GM12864 (cell line): ENCODE results near the gene PIMREG.

Experiments used
- DNase-seq: peaks from one replicate; pipeline ENCODE4 v3.0.0-alpha.2; 2011; ENCODE audit warnings: low read depth
- H3K4me3 ChIP-seq: 2 replicates; pipeline ENCODE4 v1.5.1; 2011; ENCODE audit warnings: mild to moderate bottlenecking, low read depth, low read length, control low read depth
- CTCF ChIP-seq: IDR thresholded peaks from 2 replicates; pipeline ENCODE4 v1.5.1; 2011; ENCODE audit warnings: low read depth, mild to moderate bottlenecking, moderate library complexity, low read length, control low read depth, inconsistent platforms; ENCODE audit errors: missing control alignments

Gene PIMREG

GRCh38 chr17:6467567-6467966 is 23.3 kb downstream of the PIMREG start:
- no peak for TF ChIP-seq CTCF
- no peak for DNase-seq
- H3K4me3 ChIP-seq: no peak overlapping the region

GRCh38 chr17:6468051-6468790 is 24.0 kb downstream of the PIMREG start:
- no peak for DNase-seq
- H3K4me3 ChIP-seq: no peak overlapping the region
- no peak for TF ChIP-seq CTCF

GRCh38 chr17:6470146-6470718 is 26.0 kb downstream of the PIMREG start:
- no peak for TF ChIP-seq CTCF
- no peak for DNase-seq
- no peak overlapping the region for H3K4me3 ChIP-seq

GRCh38 chr17:6470751-6471521 is 26.7 kb downstream of the PIMREG start:
- no peak for DNase-seq
- H3K4me3 ChIP-seq: no peak overlapping the region
- no peak for TF ChIP-seq CTCF

GRCh38 chr17:6471531-6472465 is 27.5 kb downstream of the PIMREG start:
- TF ChIP-seq CTCF: no peak
- no peak for DNase-seq
- no peak overlapping the region for H3K4me3 ChIP-seq

- no peak overlapping the region for H3K4me3 ChIP-seq
- TF ChIP-seq CTCF: no peak
- DNase-seq: no peak
These were observed 28.3 kb downstream of the PIMREG start for GRCh38 chr17:6472517-6472916.
